Measurements from ENCODE around the gene FHAD1. TPM values are rescaled to one million over a fixed set of nuclear protein-coding genes. Genes with fewer than 3 reads are reported as not detected.

FHAD1 gene
- total RNA-seq, 1 donor from 2014 or later: 1.3 TPM

DNA sequence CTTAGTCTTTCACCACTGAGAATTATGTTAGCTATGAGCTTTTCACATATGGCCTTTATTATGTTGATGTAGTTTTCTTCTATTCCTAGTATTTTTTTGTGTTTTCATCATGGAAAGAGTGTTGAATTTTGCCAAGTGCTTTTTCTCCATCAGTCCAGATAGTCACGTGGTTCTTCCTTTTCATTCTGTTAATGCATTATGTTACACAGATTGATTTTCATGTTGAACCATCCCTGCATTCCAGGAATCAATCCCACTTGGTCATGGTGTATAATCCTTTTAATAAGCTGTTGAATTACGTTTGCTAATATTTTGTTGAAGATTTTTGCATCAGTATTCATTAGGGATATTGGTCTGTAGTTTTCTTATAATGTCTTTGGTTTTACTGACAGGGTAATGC is 17.7 kb downstream of the FHAD1 start:
- Mint-ChIP-seq H3K4me3 (no peak overlapping the region), H3K9me3 (peaks cover 24% of the 10 kb centered on the region), H3K4me1 (no peaks in the 10 kb centered on the region), H3K36me3 (peaks cover 3% of the 10 kb centered on the region), H3K27ac (no peak overlapping the region), H3K27me3 (ENCODE audit: low read depth) (peaks cover 5% of the 10 kb centered on the region)
- DNase-seq (ENCODE audit: low spot score in 2 of 2, unreplicated experiment in 2 of 2): no peak
- TF ChIP-seq CTCF (IDR thresholded peaks at IDR 0.05; ENCODE audit: unreplicated experiment): no peak

- Mint-ChIP-seq H3K27ac (no peak overlapping the region), H3K4me3 (no peak overlapping the region), H3K4me1 (peaks cover 4% of the 10 kb centered on the region), H3K36me3 (peaks cover 3% of the 10 kb centered on the region), H3K9me3 (peaks cover 16% of the 10 kb centered on the region), H3K27me3 (ENCODE audit: low read depth) (peaks cover 6% of the 10 kb centered on the region)
- DNase-seq (ENCODE audit: low spot score in 2 of 2, unreplicated experiment in 2 of 2): no peak
- no peak for TF ChIP-seq CTCF (IDR thresholded peaks at IDR 0.05; ENCODE audit: unreplicated experiment)
These were observed 24.2 kb downstream of the FHAD1 start for GRCh38 chr1:15271196-15271595.

GRCh38 chr1:15272009-15272781 is 25.2 kb downstream of the FHAD1 start:
- Mint-ChIP-seq H3K4me1 (peaks cover 4% of the 10 kb centered on the region), H3K9me3 (peaks cover 6% of the 10 kb centered on the region), H3K4me3 (peak overlapping the region; percentile 38)

DNA sequence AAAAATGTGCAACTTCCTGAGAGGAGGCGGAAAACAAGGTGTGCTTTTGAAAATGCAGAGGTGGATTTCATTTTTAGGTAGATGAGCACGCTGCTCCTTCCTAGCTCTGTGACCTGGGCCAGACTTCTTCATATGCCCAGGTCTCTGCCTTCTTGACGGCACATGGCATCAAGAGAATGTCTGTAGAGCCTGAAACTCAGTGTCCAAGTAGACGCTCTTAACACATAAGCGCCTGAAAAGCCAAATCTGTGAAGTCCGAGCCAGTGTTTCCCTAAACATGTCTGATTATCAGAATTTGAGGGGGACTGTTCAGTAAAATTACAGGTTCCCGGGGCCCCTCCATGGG is 25.7 kb downstream of the FHAD1 start:
- H3K4me1 Mint-ChIP-seq: peaks cover 4% of the 10 kb centered on the region
- H3K9me3 Mint-ChIP-seq: peaks cover 4% of the 10 kb centered on the region
- peaks cover 6% of the 10 kb centered on the region for H3K27me3 Mint-ChIP-seq (ENCODE audit: low read depth)
- no peak overlapping the region for H3K4me3 Mint-ChIP-seq
- H3K27ac Mint-ChIP-seq: no peak overlapping the region
- no peak for DNase-seq (ENCODE audit: low spot score in 2 of 2, unreplicated experiment in 2 of 2)
- no peaks in the 10 kb centered on the region for H3K36me3 Mint-ChIP-seq
- TF ChIP-seq CTCF (IDR thresholded peaks at IDR 0.05; ENCODE audit: unreplicated experiment): no peak

More at GRCh38 chr1:15272009-15272781, 25.2 kb downstream of the FHAD1 start:
- peak; percentile 76 for TF ChIP-seq CTCF (IDR thresholded peaks at IDR 0.05; ENCODE audit: unreplicated experiment)
- Mint-ChIP-seq H3K36me3 (no peaks in the 10 kb centered on the region), H3K27ac (no peak overlapping the region), H3K27me3 (ENCODE audit: low read depth) (peaks cover 6% of the 10 kb centered on the region)
- peak in 1 of 2 experiments; percentile 63 for DNase-seq (ENCODE audit: low spot score in 2 of 2, unreplicated experiment in 2 of 2)

DNA sequence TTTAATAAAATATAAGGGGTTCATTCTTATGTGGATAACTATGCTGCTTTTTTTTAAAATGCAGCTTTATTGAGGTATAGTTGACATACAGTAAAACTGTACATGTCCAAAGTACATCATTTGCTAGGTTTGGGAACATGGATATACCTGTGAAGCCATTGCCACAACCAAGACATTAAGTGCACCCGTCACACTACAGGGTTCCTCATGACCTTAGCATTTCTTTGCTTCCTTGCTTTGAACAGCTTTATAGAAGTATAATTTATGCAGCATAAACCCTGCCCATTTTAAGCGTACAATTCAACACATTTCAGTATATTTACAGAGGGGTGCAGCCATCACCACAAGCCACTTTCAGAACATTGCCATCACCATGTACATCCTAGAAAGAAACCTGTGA is 26.3 kb downstream of the FHAD1 start:
- peaks cover 4% of the 10 kb centered on the region for H3K4me1 Mint-ChIP-seq
- peaks cover 4% of the 10 kb centered on the region for H3K9me3 Mint-ChIP-seq
- no peak overlapping the region for H3K4me3 Mint-ChIP-seq
- H3K27me3 Mint-ChIP-seq (ENCODE audit: low read depth): peaks cover 6% of the 10 kb centered on the region
- H3K36me3 Mint-ChIP-seq: no peaks in the 10 kb centered on the region
- DNase-seq (ENCODE audit: low spot score in 2 of 2, unreplicated experiment in 2 of 2): no peak
- no peak for TF ChIP-seq CTCF (IDR thresholded peaks at IDR 0.05; ENCODE audit: unreplicated experiment)
- no peak overlapping the region for H3K27ac Mint-ChIP-seq
